ENCODE results near the gene ADSL. TPM values are rescaled to one million over a fixed set of nuclear protein-coding genes. Genes with fewer than 3 reads are reported as not detected.

The ADSL gene
- total RNA-seq, 2 experiments from 2014 or later = 95.0 to 105 TPM

DNA sequence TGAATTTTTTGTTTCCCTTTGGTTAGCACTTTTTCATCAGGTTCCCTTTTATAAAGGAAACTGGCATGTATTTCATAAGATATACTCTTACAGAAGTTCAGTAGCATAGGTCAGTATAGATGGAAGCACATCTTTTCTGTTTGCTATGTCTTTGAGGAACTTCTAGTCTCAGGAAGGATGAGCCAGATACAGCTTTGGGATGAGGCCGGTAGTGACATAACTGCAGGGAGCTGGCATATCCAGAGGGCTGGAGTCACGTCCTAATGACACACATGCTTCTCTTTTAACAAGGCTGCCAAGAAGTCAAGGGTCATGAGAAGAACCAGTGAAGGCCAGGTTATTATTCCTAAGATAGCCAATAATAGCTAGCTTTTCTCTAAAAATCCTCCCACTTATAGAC, 33.3 kb upstream of the ADSL start:
- no peak for DNase-seq
- H3K4me1 Mint-ChIP-seq = peaks cover 13% of the 10 kb centered on the region
- H3K9me3 Mint-ChIP-seq = no peaks in the 10 kb centered on the region
- CTCF ChIA-PET = interaction anchor here (0.9 kb wide), 1 partner anchor 35 kb away, joined by 3 read pairs; no protein-coding TSS in a partner anchor
- POLR2A ChIA-PET = interaction anchor here (0.8 kb wide), 1 partner anchor 15 kb away, joined by 3 read pairs; no protein-coding TSS in a partner anchor
- H3K36me3 Mint-ChIP-seq (ENCODE audit: low read depth) = peaks cover 86% of the 10 kb centered on the region
- no peak overlapping the region for H3K27ac Mint-ChIP-seq
- H3K4me3 Mint-ChIP-seq = no peak overlapping the region
- H3K27me3 Mint-ChIP-seq = no peaks in the 10 kb centered on the region

DNA sequence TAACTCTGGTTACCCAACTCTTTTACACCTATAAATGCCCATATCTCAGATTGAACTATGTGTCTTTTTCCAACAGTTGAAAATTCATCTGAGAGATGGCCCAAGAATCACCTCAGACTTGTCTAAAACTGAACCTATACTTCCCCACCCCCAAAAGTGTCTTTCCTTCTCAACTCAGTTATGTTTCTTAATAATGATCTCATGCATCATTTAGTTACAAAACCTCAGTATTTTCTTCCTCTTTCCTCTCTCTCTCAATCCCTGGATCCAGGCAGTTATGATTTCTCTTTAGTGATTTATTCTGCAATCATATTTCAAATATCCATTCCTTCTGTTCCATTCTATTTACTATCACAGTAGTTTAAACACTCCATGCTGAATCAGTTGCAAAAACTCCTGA, 32.3 kb upstream of the ADSL start:
- no peaks in the 10 kb centered on the region for H3K9me3 Mint-ChIP-seq
- peaks cover 5% of the 10 kb centered on the region for H3K4me1 Mint-ChIP-seq
- DNase-seq = no peak
- H3K4me3 Mint-ChIP-seq = no peak overlapping the region
- CTCF ChIA-PET = no interaction called here
- H3K27me3 Mint-ChIP-seq = no peaks in the 10 kb centered on the region
- no peak overlapping the region for H3K27ac Mint-ChIP-seq
- POLR2A ChIA-PET = interaction anchor here (0.8 to 1.4 kb wide), 2 partner anchors 10 to 33 kb away, joined by 3 read pairs; partner anchors contain the start of gene ADSL
- H3K36me3 Mint-ChIP-seq (ENCODE audit: low read depth) = peaks cover 86% of the 10 kb centered on the region

DNA sequence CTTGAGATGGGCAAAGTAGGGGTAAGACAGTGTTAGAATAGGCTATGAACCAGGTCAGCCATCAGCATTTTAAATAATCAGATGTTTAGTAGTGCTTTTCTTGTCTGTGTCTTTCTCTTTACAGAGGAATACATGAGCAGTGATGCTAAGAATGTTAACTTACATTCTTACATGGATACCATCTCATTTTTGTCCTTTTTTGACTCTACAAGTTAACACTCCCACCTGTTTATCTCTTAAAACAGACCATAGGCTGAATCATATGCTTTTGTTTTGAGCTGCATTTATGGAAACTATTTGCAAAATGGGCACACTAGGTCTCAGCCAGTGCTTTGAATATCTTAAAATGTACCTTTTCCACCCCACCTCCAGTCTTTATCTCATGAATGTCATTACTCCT, 25.6 kb upstream of the ADSL start:
- peaks cover 77% of the 10 kb centered on the region for H3K36me3 Mint-ChIP-seq (ENCODE audit: low read depth)
- POLR2A ChIA-PET = no interaction called here

DNA sequence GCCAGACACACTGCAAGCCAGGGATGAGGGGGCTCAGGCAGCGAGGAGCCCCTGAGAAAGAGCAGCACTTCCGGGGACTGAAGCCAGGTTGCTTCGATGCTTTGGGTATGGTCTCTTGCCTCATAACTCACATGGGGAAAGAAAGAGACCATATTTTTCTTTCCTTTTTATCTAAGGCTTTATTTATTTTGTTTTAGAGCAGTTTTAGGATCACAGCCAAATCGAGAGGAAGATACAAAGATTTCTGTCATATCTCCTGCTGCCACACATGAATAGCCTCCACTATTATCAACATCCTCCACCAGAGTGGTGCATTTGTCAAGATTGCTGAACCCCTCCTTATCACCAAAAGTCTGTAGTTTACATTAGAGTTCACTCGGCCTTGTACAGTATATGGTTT, 24.3 kb upstream of the ADSL start:
- peaks cover 71% of the 10 kb centered on the region for H3K36me3 Mint-ChIP-seq (ENCODE audit: low read depth)
- ChIA-PET CTCF (interaction anchor here (1.1 kb wide), 1 partner anchor 26 kb away, joined by 3 read pairs; no protein-coding TSS in a partner anchor), POLR2A (interaction anchor here (0.8 to 4.5 kb wide), 4 partner anchors 12 to 282 kb away, joined by 3 to 90 read pairs (median 34); partner anchors contain the start of gene ADSL)
- no peak overlapping the region for H3K4me3 Mint-ChIP-seq
- no peak for DNase-seq
- H3K27me3 Mint-ChIP-seq = no peaks in the 10 kb centered on the region
- H3K4me1 Mint-ChIP-seq = peaks cover 50% of the 10 kb centered on the region
- H3K9me3 Mint-ChIP-seq = no peaks in the 10 kb centered on the region
- peak overlapping the region; percentile 99 for H3K27ac Mint-ChIP-seq

More for the DNA sequence above, 25.6 kb upstream of the ADSL start:
- CTCF ChIA-PET = no interaction called here
- H3K4me3 Mint-ChIP-seq = no peak overlapping the region
- H3K27me3 Mint-ChIP-seq = no peaks in the 10 kb centered on the region
- peaks cover 42% of the 10 kb centered on the region for H3K4me1 Mint-ChIP-seq
- no peak for DNase-seq
- no peaks in the 10 kb centered on the region for H3K9me3 Mint-ChIP-seq
- peak overlapping the region; percentile 12 for H3K27ac Mint-ChIP-seq

DNA sequence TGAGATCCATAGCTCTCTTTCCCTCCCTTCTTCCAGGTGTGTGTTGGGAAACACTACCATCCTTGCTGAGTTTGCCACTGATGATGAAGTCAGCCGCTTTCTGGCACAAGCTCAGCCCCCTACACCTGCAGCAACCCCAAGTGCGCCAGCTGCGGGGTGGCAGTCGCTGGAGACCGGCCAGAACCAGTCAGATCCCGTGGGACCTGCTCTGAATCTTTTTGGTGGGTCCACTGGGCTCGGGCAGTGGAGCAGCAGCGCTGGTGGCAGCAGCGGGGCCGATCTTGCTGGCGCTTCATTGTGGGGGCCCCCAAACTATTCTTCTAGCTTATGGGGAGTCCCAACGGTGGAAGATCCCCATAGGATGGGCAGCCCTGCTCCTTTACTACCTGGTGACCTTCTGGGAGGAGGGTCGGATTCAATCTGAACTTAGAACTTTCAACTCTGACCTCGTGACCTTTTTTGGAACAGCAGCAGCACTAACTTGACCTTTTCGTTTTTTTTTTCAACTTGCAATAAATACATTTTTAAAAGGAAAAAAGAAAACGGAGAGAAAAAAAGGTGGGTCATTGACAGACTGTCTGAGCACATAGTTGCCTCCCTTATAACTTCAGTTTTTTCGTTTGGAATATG, 23.4 kb upstream of the ADSL start:
- ChIA-PET POLR2A (interaction anchor here (0.6 to 4.5 kb wide), 12 partner anchors 11 to 283 kb away, joined by 3 to 90 read pairs (median 6); partner anchors contain the start of genes ADSL and TNRC6B), CTCF (interaction anchor here (0.7 to 1.7 kb wide), 4 partner anchors 14 to 279 kb away, joined by 4 to 17 read pairs (median 4); partner anchors contain the start of gene ADSL)
- DNase-seq = no peak
- Mint-ChIP-seq H3K36me3 (ENCODE audit: low read depth) (peaks cover 69% of the 10 kb centered on the region), H3K4me1 (peaks cover 59% of the 10 kb centered on the region), H3K9me3 (no peaks in the 10 kb centered on the region), H3K27me3 (no peaks in the 10 kb centered on the region), H3K27ac (peak overlapping the region; percentile 99), H3K4me3 (no peak overlapping the region)

DNA sequence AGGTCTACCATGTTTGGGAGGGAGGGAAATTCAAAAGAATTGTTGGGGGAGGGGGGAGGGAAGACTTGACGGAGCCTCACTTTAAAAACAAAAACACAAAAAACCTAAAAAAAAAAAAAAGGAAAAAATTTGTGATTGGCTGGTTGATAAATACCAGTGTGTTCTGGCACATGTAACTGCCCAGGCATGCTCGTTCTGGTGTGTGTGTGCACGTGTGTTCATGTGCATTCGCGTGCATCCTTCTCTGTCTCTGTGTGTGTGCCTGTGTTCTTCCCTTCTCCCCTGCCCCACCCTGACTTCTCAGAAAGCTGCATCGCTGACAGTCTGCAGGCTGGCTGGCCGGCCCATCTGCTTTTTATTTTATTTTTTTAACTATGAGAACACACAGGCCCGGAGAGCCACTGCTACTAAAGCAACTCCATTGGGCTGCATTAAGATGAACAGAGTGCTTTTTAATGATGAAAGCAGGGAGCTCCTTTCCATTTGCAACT, 22.6 kb upstream of the ADSL start:
- DNase-seq = peak; percentile 65
- ChIA-PET POLR2A (interaction anchor here (0.6 to 4.5 kb wide), 19 partner anchors 9 to 285 kb away, joined by 3 to 90 read pairs (median 4); partner anchors contain the start of genes ADSL and TNRC6B), CTCF (interaction anchor here (0.7 to 1.7 kb wide), 4 partner anchors 13 to 280 kb away, joined by 4 to 17 read pairs (median 4); partner anchors contain the start of gene ADSL)

DNA sequence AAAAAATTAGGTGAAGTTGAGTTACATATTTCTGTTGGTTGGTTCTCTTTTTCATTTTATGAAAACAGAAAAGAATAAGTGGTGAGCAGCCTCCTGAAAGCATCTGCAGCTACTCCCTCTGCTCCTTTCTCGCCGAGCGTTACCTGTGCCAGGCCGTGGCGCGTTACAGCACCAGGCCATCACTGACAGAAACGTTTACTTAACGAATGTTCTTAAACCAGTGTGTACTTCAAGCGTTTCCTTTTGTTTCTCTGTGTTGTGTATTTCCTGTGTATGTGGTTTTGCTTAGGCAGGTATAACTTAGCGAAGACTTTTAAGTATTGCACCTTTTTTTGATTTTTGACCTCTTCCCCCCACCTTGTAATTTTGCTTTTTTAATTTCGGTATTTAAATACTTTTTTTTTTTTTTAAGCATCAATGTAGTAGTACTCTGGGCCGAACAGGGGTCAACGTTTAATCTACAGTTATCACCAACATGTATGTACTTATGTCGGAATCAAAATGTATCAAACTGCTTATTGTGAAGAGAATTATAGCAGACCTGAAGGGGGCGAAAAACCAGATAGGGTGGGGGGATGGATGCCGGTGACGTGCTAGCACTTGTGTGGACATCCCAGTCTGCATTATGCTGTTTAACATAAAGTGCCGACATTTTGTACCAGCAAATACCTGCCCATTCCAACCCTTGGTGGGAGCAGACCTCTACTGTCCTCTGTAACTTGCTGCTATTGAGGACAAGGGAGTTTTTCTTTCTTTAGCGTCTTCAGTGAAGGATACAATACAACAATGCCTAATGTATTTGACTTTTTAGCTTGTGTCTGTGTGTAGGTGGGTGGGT, 21.6 kb upstream of the ADSL start:
- CTCF ChIA-PET = interaction anchor here (1.2 to 1.8 kb wide), 4 partner anchors 10 to 281 kb away, joined by 4 to 17 read pairs (median 7); partner anchors contain the start of gene ADSL
- H3K4me1 Mint-ChIP-seq = peaks cover 70% of the 10 kb centered on the region
- POLR2A ChIA-PET = interaction anchor here (0.6 to 4.5 kb wide), 21 partner anchors 10 to 285 kb away, joined by 3 to 90 read pairs (median 4); partner anchors contain the start of genes ADSL and TNRC6B
- H3K36me3 Mint-ChIP-seq (ENCODE audit: low read depth) = peaks cover 65% of the 10 kb centered on the region
- peak; percentile 58 for DNase-seq
- peak overlapping the region; percentile 73 for H3K4me3 Mint-ChIP-seq
- no peaks in the 10 kb centered on the region for H3K27me3 Mint-ChIP-seq
- H3K27ac Mint-ChIP-seq = peak overlapping the region; percentile 99
- H3K9me3 Mint-ChIP-seq = no peaks in the 10 kb centered on the region

More for the DNA sequence above, 22.6 kb upstream of the ADSL start:
- Mint-ChIP-seq H3K36me3 (ENCODE audit: low read depth) (peaks cover 64% of the 10 kb centered on the region), H3K4me3 (peak overlapping the region; percentile 73), H3K9me3 (no peaks in the 10 kb centered on the region), H3K27ac (peak overlapping the region; percentile 99), H3K4me1 (peaks cover 63% of the 10 kb centered on the region), H3K27me3 (no peaks in the 10 kb centered on the region)

DNA sequence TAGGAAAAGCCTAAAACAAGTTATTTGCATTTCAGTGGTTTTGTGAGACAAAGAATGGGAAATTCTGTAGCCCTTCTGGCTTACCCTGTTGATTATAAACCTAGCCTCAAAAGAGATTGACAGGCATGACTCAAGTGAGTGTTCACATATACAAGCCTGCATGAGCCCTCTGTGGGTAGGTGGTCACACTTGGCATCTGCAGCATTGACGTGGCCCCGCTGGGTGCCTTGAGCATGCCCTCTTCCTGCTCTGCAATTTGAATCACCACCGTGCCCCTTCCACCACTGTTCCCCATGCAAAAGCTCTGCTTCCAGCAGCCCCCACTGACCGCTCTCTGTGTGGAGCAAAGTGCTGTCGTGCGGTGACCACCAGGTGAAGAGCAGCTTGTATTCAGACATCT, 21.0 kb upstream of the ADSL start:
- peaks cover 74% of the 10 kb centered on the region for H3K4me1 Mint-ChIP-seq
- H3K4me3 Mint-ChIP-seq = peak overlapping the region; percentile 73
- peak; percentile 61 for DNase-seq
- ChIA-PET POLR2A (interaction anchor here (0.9 to 4.5 kb wide), 6 partner anchors 9 to 281 kb away, joined by 3 to 90 read pairs (median 9); partner anchors contain the start of gene ADSL), CTCF (interaction anchor here (0.9 to 1.8 kb wide), 2 partner anchors 10 to 23 kb away, joined by 4 to 10 read pairs; no protein-coding TSS in a partner anchor)
- H3K9me3 Mint-ChIP-seq = no peaks in the 10 kb centered on the region
- no peaks in the 10 kb centered on the region for H3K27me3 Mint-ChIP-seq
- peaks cover 68% of the 10 kb centered on the region for H3K36me3 Mint-ChIP-seq (ENCODE audit: low read depth)
- H3K27ac Mint-ChIP-seq = peak overlapping the region; percentile 99

DNA sequence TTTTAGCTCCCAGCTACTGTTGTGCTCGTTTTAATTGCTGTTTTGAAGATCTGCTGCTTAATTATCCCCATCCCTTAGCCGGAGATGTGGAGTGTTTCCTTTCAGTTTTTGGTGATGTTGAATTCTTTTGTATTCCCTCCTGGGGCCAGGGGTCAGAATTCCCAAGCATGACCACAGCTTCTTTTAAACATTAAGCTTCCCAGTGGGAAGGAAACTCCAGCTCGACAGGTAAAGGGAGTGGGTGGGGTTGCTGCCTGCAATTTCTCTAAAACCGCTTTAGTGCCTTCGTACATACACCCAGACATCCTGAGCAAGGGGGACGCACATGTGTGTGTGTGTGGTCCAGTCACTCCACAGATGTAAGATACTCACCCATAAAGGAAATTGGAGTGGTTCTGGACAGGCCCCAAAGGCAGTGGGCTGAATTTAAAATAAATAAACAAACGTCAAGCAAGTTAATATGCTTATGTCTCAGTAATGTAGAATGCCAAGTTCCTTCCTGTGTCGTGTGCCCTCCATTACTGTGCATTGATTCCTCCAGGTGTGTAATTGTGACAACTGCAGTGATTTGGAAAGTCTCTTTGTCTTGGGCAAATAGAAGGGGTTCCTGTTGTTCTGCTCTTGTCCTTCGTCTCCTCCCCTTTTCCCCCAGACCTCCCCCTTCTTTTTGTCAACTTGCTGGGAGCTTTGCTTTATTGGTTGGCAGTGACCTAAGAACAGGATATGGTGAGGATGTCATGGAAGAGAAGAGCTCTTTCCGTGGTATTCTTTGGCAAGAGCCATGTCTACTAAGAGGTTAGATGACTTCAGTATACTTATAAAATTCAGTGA, 19.2 kb upstream of the ADSL start:
- no peaks in the 10 kb centered on the region for H3K27me3 Mint-ChIP-seq
- H3K27ac Mint-ChIP-seq = no peak overlapping the region
- peaks cover 83% of the 10 kb centered on the region for H3K4me1 Mint-ChIP-seq
- ChIA-PET CTCF (interaction anchor here (0.5 to 1.0 kb wide), 2 partner anchors 11 to 19 kb away, joined by 3 to 4 read pairs; no protein-coding TSS in a partner anchor), POLR2A (interaction anchor here (1.4 to 2.6 kb wide), 4 partner anchors 13 to 283 kb away, joined by 4 to 19 read pairs (median 9); partner anchors contain the start of genes ADSL and TNRC6B)
- no peak for DNase-seq
- no peak overlapping the region for H3K4me3 Mint-ChIP-seq
- H3K9me3 Mint-ChIP-seq = no peaks in the 10 kb centered on the region
- peaks cover 51% of the 10 kb centered on the region for H3K36me3 Mint-ChIP-seq (ENCODE audit: low read depth)

DNA sequence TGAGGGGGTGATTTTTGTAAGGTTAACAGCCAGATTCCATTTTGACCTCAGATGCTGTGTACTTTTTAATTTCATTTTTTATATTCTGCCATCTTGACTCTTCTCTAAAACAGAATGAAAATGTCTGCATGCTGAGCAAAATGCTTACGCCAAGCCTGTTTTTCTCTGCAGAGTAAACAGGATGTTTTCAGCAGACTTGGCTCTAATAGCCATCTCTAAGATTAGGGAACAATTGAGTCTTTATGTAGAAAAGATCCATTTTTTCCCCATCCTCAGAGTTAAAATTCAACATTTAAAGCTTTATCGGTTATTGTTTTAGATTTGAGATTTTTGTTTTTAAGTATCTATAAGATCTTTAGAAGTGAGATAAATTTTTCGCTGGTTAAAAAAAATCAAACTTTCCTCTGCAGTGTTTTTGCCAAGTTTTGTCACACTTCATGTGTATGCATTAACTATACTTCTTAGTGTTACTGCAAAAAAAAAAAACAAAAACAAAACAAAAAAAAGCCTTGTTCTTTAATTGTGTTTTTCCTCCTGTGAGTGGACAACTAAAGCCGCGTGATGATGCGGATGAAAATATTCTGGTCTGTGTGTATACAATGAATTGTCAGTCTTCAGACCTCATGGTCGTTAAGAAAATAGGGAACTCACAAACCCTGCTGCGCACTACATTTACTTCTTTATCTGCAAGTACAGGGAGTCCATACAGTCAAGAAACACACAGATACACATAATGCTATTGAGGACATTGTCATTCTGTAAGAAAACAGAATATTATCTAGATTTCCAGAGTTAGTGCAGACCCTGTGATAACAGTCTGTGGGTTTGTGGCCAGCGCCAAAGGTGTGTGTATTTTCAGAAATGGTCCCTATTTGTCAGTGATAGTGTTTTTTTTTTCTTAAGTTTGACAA, 17.5 kb upstream of the ADSL start:
- H3K36me3 Mint-ChIP-seq (ENCODE audit: low read depth) = peaks cover 37% of the 10 kb centered on the region
- CTCF ChIA-PET = interaction anchor here (1.2 kb wide), 1 partner anchor 236 kb away, joined by 3 read pairs; no protein-coding TSS in a partner anchor
- H3K4me3 Mint-ChIP-seq = no peak overlapping the region

DNA sequence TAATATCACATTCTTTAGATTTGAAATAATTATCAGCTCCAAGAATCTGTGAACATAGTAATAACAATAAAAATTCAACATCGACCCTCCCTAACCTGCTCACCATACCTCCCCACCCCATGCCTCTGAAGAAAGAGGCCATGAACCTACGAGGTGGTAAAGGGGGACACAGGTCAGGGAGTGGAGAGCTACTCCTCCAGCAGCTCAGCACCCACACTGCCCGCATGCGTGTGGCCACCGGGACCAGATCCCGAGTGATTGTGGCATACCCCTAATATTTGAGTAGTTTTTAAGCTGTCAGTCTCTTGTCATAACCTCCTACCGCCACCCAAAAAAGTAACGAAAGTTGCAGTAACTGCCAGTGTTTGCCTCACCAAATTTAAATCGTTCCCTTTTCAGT, 16.8 kb upstream of the ADSL start:
- ChIA-PET POLR2A (interaction anchor here (1.0 to 2.2 kb wide), 4 partner anchors 10 to 284 kb away, joined by 3 to 7 read pairs (median 3); partner anchors contain the start of gene TNRC6B), CTCF (interaction anchor here (1.2 kb wide), 1 partner anchor 236 kb away, joined by 3 read pairs; no protein-coding TSS in a partner anchor)
- no peaks in the 10 kb centered on the region for H3K9me3 Mint-ChIP-seq
- no peak overlapping the region for H3K27ac Mint-ChIP-seq
- peaks cover 83% of the 10 kb centered on the region for H3K4me1 Mint-ChIP-seq
- DNase-seq = no peak
- no peak overlapping the region for H3K4me3 Mint-ChIP-seq
- peaks cover 34% of the 10 kb centered on the region for H3K36me3 Mint-ChIP-seq (ENCODE audit: low read depth)
- no peaks in the 10 kb centered on the region for H3K27me3 Mint-ChIP-seq

More for the DNA sequence above, 17.5 kb upstream of the ADSL start:
- H3K27ac Mint-ChIP-seq = no peak overlapping the region
- H3K4me1 Mint-ChIP-seq = peaks cover 83% of the 10 kb centered on the region
- H3K9me3 Mint-ChIP-seq = no peaks in the 10 kb centered on the region
- POLR2A ChIA-PET = interaction anchor here (1.0 to 2.2 kb wide), 4 partner anchors 10 to 152 kb away, joined by 3 to 7 read pairs (median 4); partner anchors contain the start of gene TNRC6B
- DNase-seq = no peak
- no peaks in the 10 kb centered on the region for H3K27me3 Mint-ChIP-seq
